Epithelial cell of prostate (primary cell): ENCODE data around the gene TYK2.
"Not testable (repeated sequence)": the region's sequence is repeated elsewhere in the genome, so short reads cannot be mapped to it uniquely, and the experiment has no call there.

Experiments
- DNase-seq: peaks from one replicate; pipeline ENCODE4 v3.0.0-alpha.2; 2011; ENCODE audit warnings: low read depth, low spot score
- H3K27ac ChIP-seq: fragments of 450-650 bp; 2 replicates; pipeline ENCODE4 v1.5.1; 2017; ENCODE audit warnings: mild to moderate bottlenecking

The TYK2 gene

GRCh38 chr19:10378124-10378523, 2.2 kb downstream of the TYK2 start:
- no peak for DNase-seq
- H3K27ac ChIP-seq: no peak overlapping the region

- H3K27ac ChIP-seq, DNase-seq: not testable (repeated sequence)
Measured at GRCh38 chr19:10377140-10377640, 3.2 kb downstream of the TYK2 start.

GRCh38 chr19:10374931-10375330, 5.4 kb downstream of the TYK2 start:
- H3K27ac ChIP-seq: no peak overlapping the region
- DNase-seq: no peak

- H3K27ac ChIP-seq: no peak overlapping the region
Measured at GRCh38 chr19:10372690-10373089, 7.7 kb downstream of the TYK2 start.

GRCh38 chr19:10368101-10368803, 12.1 kb downstream of the TYK2 start:
- H3K27ac ChIP-seq: no peak overlapping the region
- no peak for DNase-seq

More at GRCh38 chr19:10372690-10373089, 7.7 kb downstream of the TYK2 start:
- no peak for DNase-seq

- H3K27ac ChIP-seq, DNase-seq: not testable (repeated sequence)
Measured at GRCh38 chr19:10366950-10367512, 13.3 kb downstream of the TYK2 start.

GRCh38 chr19:10365518-10365917, 14.9 kb downstream of the TYK2 start:
- DNase-seq: no peak
- H3K27ac ChIP-seq: no peak overlapping the region

- DNase-seq: no peak
- no peak overlapping the region for H3K27ac ChIP-seq
Measured at GRCh38 chr19:10364644-10365043, 15.7 kb downstream of the TYK2 start.

- no peak overlapping the region for H3K27ac ChIP-seq
- DNase-seq: no peak
Measured at GRCh38 chr19:10363789-10364281, 16.5 kb downstream of the TYK2 start.

- DNase-seq: no peak
Measured at GRCh38 chr19:10362259-10362658, 18.1 kb downstream of the TYK2 start.

GRCh38 chr19:10361569-10362011, 18.8 kb downstream of the TYK2 start:
- no peak overlapping the region for H3K27ac ChIP-seq

More at GRCh38 chr19:10362259-10362658, 18.1 kb downstream of the TYK2 start:
- H3K27ac ChIP-seq: no peak overlapping the region

GRCh38 chr19:10356431-10356830, 23.9 kb downstream of the TYK2 start:
- no peak overlapping the region for H3K27ac ChIP-seq
- DNase-seq: no peak

More at GRCh38 chr19:10361569-10362011, 18.8 kb downstream of the TYK2 start:
- DNase-seq: no peak

GRCh38 chr19:10353793-10354391, 26.5 kb downstream of the TYK2 start:
- DNase-seq: no peak
- no peak overlapping the region for H3K27ac ChIP-seq

- DNase-seq: no peak
- H3K27ac ChIP-seq: no peak overlapping the region
Measured at GRCh38 chr19:10352764-10353671, 27.4 kb downstream of the TYK2 start.

GRCh38 chr19:10346509-10346908, 33.9 kb downstream of the TYK2 start:
- no peak for DNase-seq
- H3K27ac ChIP-seq: no peak overlapping the region

- no peak for DNase-seq
- H3K27ac ChIP-seq: no peak overlapping the region
Measured at GRCh38 chr19:10344780-10345179, 35.6 kb downstream of the TYK2 start.

- no peak overlapping the region for H3K27ac ChIP-seq
- DNase-seq: no peak
Measured at GRCh38 chr19:10343495-10343894, 36.9 kb downstream of the TYK2 start.

- no peak overlapping the region for H3K27ac ChIP-seq
Measured at GRCh38 chr19:10339977-10340376, 40.4 kb downstream of the TYK2 start.

GRCh38 chr19:10339380-10339960, 40.9 kb downstream of the TYK2 start, which contains the start of gene ICAM3:
Gene ICAM3 (minus strand): TSS chr19:10339624. CDS start chr19:10339614, 10 bp downstream.
- no peak for DNase-seq
- H3K27ac ChIP-seq: no peak within 1 kb of the TSS

More at GRCh38 chr19:10339977-10340376, 40.4 kb downstream of the TYK2 start:
- no peak for DNase-seq

- H3K27ac ChIP-seq: no peak overlapping the region
- no peak for DNase-seq
Measured at GRCh38 chr19:10338940-10339339, 41.4 kb downstream of the TYK2 start.
